B cell (primary cell): ENCODE measurements around the gene OAT. TPM values are rescaled to one million over a fixed set of nuclear protein-coding genes. Genes with fewer than 3 reads are reported as not detected.

Experiments
- ATAC-seq: fragments of 200-7000 bp; cut with Tn5 transposase; one replicate; pipeline ENCODE4 v1.10.0; 2021; ENCODE audit warnings: low read depth, mild to moderate bottlenecking, moderate number of reproducible peaks, moderate library complexity
- CTCF ChIA-PET: fragments of 350-600 bp; sonication (Branson Sonifier 250); formaldehyde crosslinking; loops from one replicate; lab custom pipeline; 2021; ENCODE audit warnings: antibody characterized with exemption, inconsistent platforms; lab: Charles Lee
- POLR2A ChIA-PET: fragments of 350-600 bp; sonication (Branson Sonifier 250); formaldehyde crosslinking; loops from one replicate; lab custom pipeline; 2021; ENCODE audit warnings: antibody characterized with exemption; lab: Charles Lee
- DNase-seq: peaks from one replicate; pipeline ENCODE4 v3.0.0; 2013
- H2AFZ ChIP-seq: 2 replicates; pipeline ENCODE4 v1.6.1; 2012; ENCODE audit warnings: mild to moderate bottlenecking, low read depth, low read length; ENCODE audit not compliant: insufficient read depth, poor library complexity, severe bottlenecking
- H3K27ac ChIP-seq, 2 donors: 1 replicate in 1 of 2; 2 replicates in 1 of 2; pipeline ENCODE4 v1.5.1; 2012 to 2013; ENCODE audit warnings: low read length in 2 of 2, mild to moderate bottlenecking in 2 of 2, moderate library complexity in 1 of 2
- H3K27me3 ChIP-seq, 4 experiments: fragments of 200-600 bp in 1 of 4; sonication (generic) in 1 of 4; replicated peaks in 1 of 4; 1 replicate in 2 of 4; 2 replicates in 2 of 4; pipeline versions ENCODE4 v1.6.1 to v1.7.0; 2013 to 2016; ENCODE audit warnings: low read length in 3 of 4, mild to moderate bottlenecking in 2 of 4, mixed read lengths in 1 of 4, moderate library complexity in 1 of 4; ENCODE audit not compliant: insufficient read depth in 4 of 4, control insufficient read depth in 3 of 4; ENCODE audit errors: control extremely low read depth in 1 of 4
- H3K36me3 ChIP-seq, 2 experiments: replicated peaks in 1 of 2; 1 replicate in 1 of 2; 2 replicates in 1 of 2; pipeline versions ENCODE4 v1.6.1 to v1.7.1; 2013; ENCODE audit warnings: low read length in 1 of 2; ENCODE audit not compliant: insufficient read depth in 2 of 2, control insufficient read depth in 1 of 2; ENCODE audit errors: control extremely low read depth in 1 of 2, extremely low read depth in 1 of 2
- H3K4me1 ChIP-seq, 2 donors: fragments of 200-600 bp in 1 of 2; sonication (generic) in 1 of 2; 1 replicate in 1 of 2; 2 replicates in 1 of 2; pipeline versions ENCODE4 v1.5.1 to v1.6.1; 2013 to 2017; ENCODE audit warnings: low read length in 2 of 2; ENCODE audit not compliant: control insufficient read depth in 2 of 2, insufficient read depth in 2 of 2
- H3K4me2 ChIP-seq: replicated peaks from 2 replicates; pipeline ENCODE3; 2012; ENCODE audit warnings: mild to moderate bottlenecking, low read depth, low read length; ENCODE audit not compliant: poor library complexity, severe bottlenecking
- H3K4me3 ChIP-seq, 5 experiments: fragments of 200-600 bp in 1 of 5; sonication (generic) in 1 of 5; 1 replicate in 3 of 5; 2 replicates in 2 of 5; pipeline versions ENCODE4 v1.5.1 to v1.7.0; 2011 to 2016; ENCODE audit warnings: low read length in 4 of 5, mild to moderate bottlenecking in 4 of 5, low read depth in 2 of 5, control low read depth in 1 of 5, moderate library complexity in 1 of 5; ENCODE audit not compliant: insufficient read depth in 1 of 5; ENCODE audit errors: control extremely low read depth in 1 of 5, extremely low read depth in 1 of 5
- H3K79me2 ChIP-seq: fragments of 200-600 bp; sonication (generic); one replicate; pipeline ENCODE4 v1.6.0; 2016; ENCODE audit warnings: low read length; ENCODE audit not compliant: control insufficient read depth, insufficient read depth
- H3K9ac ChIP-seq: fragments of 200-600 bp; sonication (generic); 2 replicates; pipeline ENCODE4 v1.6.1; 2017; ENCODE audit warnings: mild to moderate bottlenecking, low read length, moderate library complexity
- H3K9me3 ChIP-seq, 3 donors: one replicate each; pipeline versions ENCODE4 v1.6.1 to v1.7.1; 2013; ENCODE audit warnings: low read length in 2 of 3; ENCODE audit not compliant: control insufficient read depth in 2 of 3, insufficient read depth in 1 of 3; ENCODE audit errors: control extremely low read depth in 1 of 3
- H4K20me1 ChIP-seq: 2 replicates; pipeline ENCODE4 v1.6.0; 2012; ENCODE audit warnings: mild to moderate bottlenecking, low read length; ENCODE audit not compliant: insufficient read depth, control insufficient read depth, poor library complexity, severe bottlenecking
- H3K27ac Mint-ChIP-seq: one replicate; pipeline ENCODE4 v1.8.0; 2021; ENCODE audit warnings: mixed read lengths
- H3K27me3 Mint-ChIP-seq: one replicate; pipeline ENCODE4 v1.8.0; 2021; ENCODE audit warnings: mixed read lengths
- H3K4me1 Mint-ChIP-seq: one replicate; pipeline ENCODE4 v1.8.0; 2021; ENCODE audit warnings: mixed read lengths
- H3K4me3 Mint-ChIP-seq: one replicate; pipeline ENCODE4 v1.8.0; 2021; ENCODE audit warnings: mixed read lengths
- H3K9me3 Mint-ChIP-seq: one replicate; pipeline ENCODE4 v1.8.0; 2022; ENCODE audit warnings: mixed read lengths; ENCODE audit not compliant: insufficient read depth
- CTCF ChIP-seq: fragments of 200-600 bp; IDR thresholded peaks from one replicate; pipeline ENCODE4 v1.8.0; 2022; ENCODE audit warnings: antibody characterized with exemption, mild to moderate bottlenecking
- EZH2 ChIP-seq: IDR thresholded peaks from 2 replicates; pipeline ENCODE4 v1.6.1; 2012; ENCODE audit warnings: borderline replicate concordance, low read depth, mild to moderate bottlenecking, moderate library complexity, low read length; ENCODE audit not compliant: insufficient read depth, poor library complexity, severe bottlenecking
- WGBS: methylation state at CpG from one replicate; pipeline ENCODE4 v1.1.5; 2013; ENCODE audit warnings: missing lambda C conversion rate; ENCODE audit not compliant: insufficient coverage; 5-methylcytosine and 5-hydroxymethylcytosine counted together
- intact Hi-C: fragments of 100-400 bp; cut with micrococcal nuclease; formaldehyde crosslinking; loops from one replicate; pipeline ENCODE4 v1.10.0; 2022
- polyA plus RNA-seq: library from polyadenylated mRNA; depleted of rRNA; stranded (reverse); fragments of >200 nt; gene quantifications from 2 replicates; pipeline ENCODE4 v1.2.3, GENCODE V29; 2012
- total RNA-seq, 2 donors: library from RNA; stranded (reverse); fragments of 120-200 nt in 1 of 2; gene quantifications; 1 replicate in 1 of 2; 2 replicates in 1 of 2; pipeline versions ENCODE4 v1.2.3 to v1.2.4, GENCODE V29; 2013 to 2022

OAT gene
- total and polyA plus RNA-seq, 2 donors (not counting 1 experiment from before 2014, with no cell fraction given), result 13.9 to 20.1 TPM

- CTCF ChIA-PET, result no interaction called here
- Mint-ChIP-seq H3K27ac (no peak overlapping the region), H3K4me1 (peaks cover 2% of the 10 kb centered on the region), H3K27me3 (peaks cover 12% of the 10 kb centered on the region), H3K9me3 (peaks cover 4% of the 10 kb centered on the region), H3K4me3 (no peak overlapping the region)
- DNase-seq (no peak), ATAC-seq (no peak)
- no peak overlapping the region for H3K4me3 ChIP-seq
- no peak overlapping the region for H3K9ac ChIP-seq
- H4K20me1 ChIP-seq, result no peaks in the 10 kb centered on the region
- no peaks in the 10 kb centered on the region for H3K79me2 ChIP-seq
- H3K27me3 ChIP-seq, result peaks cover 0 to 4% (median 2%) of the 10 kb centered on the region in 4 experiments
- no peak for TF ChIP-seq EZH2
- no peak for TF ChIP-seq CTCF
- intact Hi-C loops, result no loop called here
- WGBS, result 100% methylated on average over 4 of the region's 10 CpGs
- H3K27ac ChIP-seq, result no peak overlapping the region
- POLR2A ChIA-PET, result no interaction called here
- H3K9me3 ChIP-seq, result peaks cover 1 to 9% (median 9%) of the 10 kb centered on the region in 3 donors
- H3K36me3 ChIP-seq, result no peaks in the 10 kb centered on the region
- H2AFZ ChIP-seq, result no peak overlapping the region
- peaks cover 3 to 11% of the 10 kb centered on the region in 2 donors for H3K4me1 ChIP-seq
- H3K4me2 ChIP-seq, result no peak overlapping the region
These were observed 56.2 kb downstream of the OAT start for GRCh38 chr10:124362568-124362967.

GRCh38 chr10:124359336-124359832 lies 59.3 kb downstream of the OAT start:
- H3K79me2 ChIP-seq, result no peaks in the 10 kb centered on the region
- H3K27me3 ChIP-seq, result no peaks in the 10 kb centered on the region
- Mint-ChIP-seq H3K27me3 (peaks cover 7% of the 10 kb centered on the region), H3K4me3 (no peak overlapping the region), H3K4me1 (peaks cover 8% of the 10 kb centered on the region), H3K27ac (no peak overlapping the region), H3K9me3 (peaks cover 4% of the 10 kb centered on the region)
- peaks cover 7 to 8% of the 10 kb centered on the region in 2 donors for H3K4me1 ChIP-seq
- CTCF ChIA-PET, result interaction anchor here (1.6 kb wide), 1 partner anchor 30 kb away, joined by 3 read pairs; no protein-coding TSS in a partner anchor
- WGBS, result 100% methylated on average over 1 of the region's 2 CpGs
- no peak overlapping the region for H3K9ac ChIP-seq
- TF ChIP-seq EZH2, result no peak
- TF ChIP-seq CTCF, result no peak
- no peak overlapping the region for H3K4me2 ChIP-seq
- peaks cover 1 to 9% (median 9%) of the 10 kb centered on the region in 3 donors for H3K9me3 ChIP-seq
- H4K20me1 ChIP-seq, result no peaks in the 10 kb centered on the region
- intact Hi-C loops, result no loop called here
- H3K36me3 ChIP-seq, result no peaks in the 10 kb centered on the region
- no peak overlapping the region for H2AFZ ChIP-seq
- POLR2A ChIA-PET, result no interaction called here
- H3K4me3 ChIP-seq, result no peak overlapping the region
- no peak for DNase-seq
- H3K27ac ChIP-seq, result no peak overlapping the region
- ATAC-seq, result no peak
